GM23338 (cell line): Measurements from ENCODE around the gene CCDC82. TPM values are rescaled to one million over a fixed set of nuclear protein-coding genes. Genes with fewer than 3 reads are reported as not detected.

ENCODE experiments used
- ATAC-seq: fragments of 200-7000 bp; cut with Tn5 transposase; 3 replicates; pipeline ENCODE4 v1.9.1; 2020
- DNase-seq: peaks from one replicate; pipeline ENCODE4 v3.0.0-alpha.2; 2015; ENCODE audit warnings: low spot score
- H2AFZ ChIP-seq: fragments of 200-600 bp; sonication (generic); 2 replicates; pipeline ENCODE4 v1.8.0; 2016; ENCODE audit warnings: antibody characterized with exemption, mild to moderate bottlenecking, moderate library complexity
- H3F3A ChIP-seq: fragments of 200-600 bp; sonication (generic); replicated peaks from 2 replicates; pipeline ENCODE4 v1.8.0; 2017; ENCODE audit warnings: antibody characterized with exemption, mixed run types, low read depth
- H3K27ac ChIP-seq: fragments of 200-600 bp; sonication (generic); 2 replicates; pipeline ENCODE4 v1.6.1; 2016; ENCODE audit warnings: low read depth
- H3K27me3 ChIP-seq: fragments of 200-600 bp; sonication (generic); 2 replicates; pipeline ENCODE4 v1.8.0; 2016; ENCODE audit warnings: mild to moderate bottlenecking, mixed run types, moderate library complexity; ENCODE audit not compliant: insufficient read depth
- H3K36me3 ChIP-seq: fragments of 200-600 bp; sonication (generic); 2 replicates; pipeline ENCODE4 v1.8.0; 2016; ENCODE audit warnings: mild to moderate bottlenecking; ENCODE audit not compliant: insufficient read depth
- H3K4me1 ChIP-seq: fragments of 200-600 bp; sonication (generic); 2 replicates; pipeline ENCODE4 v1.8.0; 2016; ENCODE audit warnings: mild to moderate bottlenecking, moderate library complexity; ENCODE audit not compliant: insufficient read depth
- H3K4me2 ChIP-seq: fragments of 200-600 bp; sonication (generic); 2 replicates; pipeline ENCODE4 v1.7.1; 2017; ENCODE audit warnings: mixed run types
- H3K4me3 ChIP-seq: fragments of 200-600 bp; sonication (generic); 2 replicates; pipeline ENCODE4 v1.6.1; 2016; ENCODE audit warnings: mixed run types
- H3K79me2 ChIP-seq: fragments of 200-600 bp; sonication (generic); replicated peaks from 2 replicates; pipeline ENCODE4 v1.8.0; 2017; ENCODE audit warnings: mild to moderate bottlenecking; ENCODE audit not compliant: insufficient read depth
- H3K9me2 ChIP-seq: fragments of 200-600 bp; sonication (generic); 2 replicates; pipeline ENCODE4 v1.8.0; 2017; ENCODE audit not compliant: insufficient read depth
- H4K20me1 ChIP-seq: fragments of 200-600 bp; sonication (generic); replicated peaks from 2 replicates; pipeline ENCODE4 v1.8.0; 2017; ENCODE audit warnings: mild to moderate bottlenecking; ENCODE audit not compliant: insufficient read depth
- H3K27ac Mint-ChIP-seq: 2 replicates; pipeline ENCODE4 v1.8.0; 2020; ENCODE audit warnings: inconsistent platforms, mild to moderate bottlenecking, moderate library complexity, mixed read lengths
- H3K27me3 Mint-ChIP-seq: 3 replicates; pipeline ENCODE4 v1.8.0; 2022; ENCODE audit warnings: low read depth, mild to moderate bottlenecking, moderate library complexity, mixed read lengths, inconsistent platforms; ENCODE audit not compliant: insufficient read depth, poor library complexity
- H3K36me3 Mint-ChIP-seq: 3 replicates; pipeline ENCODE4 v1.8.0; 2021; ENCODE audit warnings: low read depth, mild to moderate bottlenecking, inconsistent platforms, moderate library complexity, mixed read lengths
- H3K4me1 Mint-ChIP-seq: 3 replicates; pipeline ENCODE4 v1.8.0; 2020; ENCODE audit warnings: mild to moderate bottlenecking, inconsistent platforms, mixed read lengths
- H3K4me3 Mint-ChIP-seq: 3 replicates; pipeline ENCODE4 v1.8.0; 2021; ENCODE audit warnings: moderate library complexity, mild to moderate bottlenecking, inconsistent platforms, mixed read lengths
- H3K9me3 Mint-ChIP-seq: 3 replicates; pipeline ENCODE4 v1.8.0; 2020; ENCODE audit warnings: moderate library complexity, mild to moderate bottlenecking, inconsistent platforms, mixed read lengths
- CREB1 ChIP-seq: fragments of 250-450 bp; sonication (Bioruptor Pico); IDR thresholded peaks from 2 replicates; pipeline ENCODE4 v1.5.0; 2020; ENCODE audit warnings: low read depth, mild to moderate bottlenecking, moderate library complexity
- CTCF ChIP-seq, 2 experiments: fragments of 200-600 bp in 1 of 2; sonication (generic) in 1 of 2; conservative IDR thresholded peaks; 2 replicates each; pipeline versions ENCODE4 v1.5.1 to v1.6.1; 2016 to 2017; ENCODE audit warnings: antibody characterized with exemption in 2 of 2, low read depth in 2 of 2, mild to moderate bottlenecking in 2 of 2, moderate library complexity in 1 of 2
- ETS1 ChIP-seq: IDR thresholded peaks from 2 replicates; pipeline ENCODE4 v1.6.1; 2016; ENCODE audit warnings: antibody characterized with exemption
- EZH2 ChIP-seq: fragments of 200-600 bp; sonication (generic); IDR thresholded peaks from one replicate; pipeline ENCODE4 v1.8.0; 2017; ENCODE audit warnings: antibody characterized with exemption, mild to moderate bottlenecking, low read depth; ENCODE audit not compliant: unreplicated experiment
- EZH2phosphoT487 ChIP-seq: fragments of 200-600 bp; sonication (generic); IDR thresholded peaks from one replicate; pipeline ENCODE4 v1.8.1; 2018; ENCODE audit warnings: antibody characterized with exemption; ENCODE audit not compliant: unreplicated experiment
- JUNB ChIP-seq: IDR thresholded peaks from one replicate; pipeline ENCODE4 v1.6.1; 2016; ENCODE audit warnings: antibody characterized with exemption; ENCODE audit not compliant: unreplicated experiment
- NANOG ChIP-seq: IDR thresholded peaks from 2 replicates; pipeline ENCODE4 v1.6.1; 2016; ENCODE audit warnings: antibody characterized with exemption, borderline replicate concordance
- POLR2AphosphoS5 ChIP-seq: IDR thresholded peaks from 2 replicates; pipeline ENCODE4 v1.6.1; 2016; ENCODE audit warnings: antibody characterized with exemption, low read depth
- REST ChIP-seq: IDR thresholded peaks from one replicate; pipeline ENCODE4 v1.6.1; 2018; ENCODE audit warnings: antibody characterized with exemption; ENCODE audit not compliant: unreplicated experiment
- STAT1 ChIP-seq: IDR thresholded peaks from one replicate; pipeline ENCODE4 v1.6.1; 2016; ENCODE audit warnings: antibody characterized with exemption; ENCODE audit not compliant: unreplicated experiment
- ZNF114 ChIP-seq: fragments of 250-450 bp; sonication (Bioruptor Pico); IDR thresholded peaks from 2 replicates; pipeline ENCODE4 v1.5.0; 2020; ENCODE audit warnings: mild to moderate bottlenecking, moderate library complexity
- ZNF331 ChIP-seq: fragments of 250-450 bp; sonication (Bioruptor Pico); IDR thresholded peaks from 2 replicates; pipeline ENCODE4 v1.5.0; 2020; ENCODE audit warnings: low read depth, mild to moderate bottlenecking, moderate library complexity
- ZNF462 ChIP-seq: fragments of 250-450 bp; sonication (Bioruptor Pico); IDR thresholded peaks from 2 replicates; pipeline ENCODE4 v1.5.0; 2020; ENCODE audit warnings: mild to moderate bottlenecking, moderate library complexity
- polyA plus RNA-seq: library from polyadenylated mRNA; unstranded; fragments of >200 nt; fragmentation: Nextera tagmentation; extraction: Ambion mirVana; gene quantifications from 2 replicates; pipeline ENCODE4 v1.2.1, GENCODE V29; 2016
- total RNA-seq: library from RNA; depleted of rRNA; stranded (reverse); fragments of >200 nt; shearing (Covaris generic); gene quantifications from 2 replicates; pipeline ENCODE4 v1.2.3, GENCODE V29; 2014

The CCDC82 gene
- total and polyA plus RNA-seq, 2 experiments from 2014 or later, result 15.7 to 45.8 TPM

- ATAC-seq, result no peak
- H3K9me2 ChIP-seq, result peaks cover 6% of the 10 kb centered on the region; the same call in 1 of the 2 replicates
- H3K9me3 Mint-ChIP-seq, result peaks cover 4% of the 10 kb centered on the region; the same call in 2 of the 3 replicates
Measured at GRCh38 chr11:96365493-96365892, 24.2 kb downstream of the CCDC82 start.

More at GRCh38 chr11:96365493-96365892, 24.2 kb downstream of the CCDC82 start:
- no peaks in the 10 kb centered on the region for H4K20me1 ChIP-seq
- no peaks in the 10 kb centered on the region for H3K27me3 Mint-ChIP-seq
- TF ChIP-seq REST, result no peak
- TF ChIP-seq ZNF114 (CRISPR knock-in tag), result no peak
- no peak for TF ChIP-seq POLR2AphosphoS5
- TF ChIP-seq ETS1, result no peak
- TF ChIP-seq ZNF331 (CRISPR knock-in tag), result no peak
- TF ChIP-seq ZNF462 (CRISPR knock-in tag), result no peak
- no peak for TF ChIP-seq EZH2
- no peak for TF ChIP-seq JUNB
- no peak for TF ChIP-seq CTCF (conservative IDR thresholded peaks at IDR 0.05; ENCODE audit: low read depth in 2 of 2)
- no peak for TF ChIP-seq STAT1
- no peak for TF ChIP-seq EZH2phosphoT487
- no peak for TF ChIP-seq CREB1 (CRISPR knock-in tag)
- no peak for TF ChIP-seq NANOG
- no peaks in the 10 kb centered on the region for H3K79me2 ChIP-seq
- no peak overlapping the region for H3K4me3 Mint-ChIP-seq
- DNase-seq, result no peak
- H3K36me3 ChIP-seq, result no peaks in the 10 kb centered on the region
- H3K4me2 ChIP-seq, result no peak overlapping the region
- no peaks in the 10 kb centered on the region for H3K4me1 ChIP-seq
- H3F3A ChIP-seq, result no peaks in the 10 kb centered on the region
- H2AFZ ChIP-seq, result no peak overlapping the region
- no peaks in the 10 kb centered on the region for H3K27me3 ChIP-seq
- H3K27ac ChIP-seq, result no peak overlapping the region
- H3K36me3 Mint-ChIP-seq, result peaks cover 22% of the 10 kb centered on the region
- H3K4me3 ChIP-seq, result no peak overlapping the region
- H3K4me1 Mint-ChIP-seq, result no peaks in the 10 kb centered on the region
- no peak overlapping the region for H3K27ac Mint-ChIP-seq
